ENCODE results near the gene MPDU1.
"Not testable (repeated sequence)": the region's sequence is repeated elsewhere in the genome, so short reads cannot be mapped to it uniquely, and the experiment has no call there.

MPDU1 gene

GRCh38 chr17:7580604-7581575 lies 2.8 kb upstream of the MPDU1 start:
- DNase-seq (ENCODE audit: low read depth in 3 of 3) = no peak

- DNase-seq (ENCODE audit: low read depth in 3 of 3) = no peak
These were observed 1.0 kb upstream of the MPDU1 start for GRCh38 chr17:7582396-7583252.

GRCh38 chr17:7586673-7587419 lies 3.2 kb downstream of the MPDU1 start:
- DNase-seq (ENCODE audit: low read depth in 3 of 3) = no peak

- DNase-seq (ENCODE audit: low read depth in 3 of 3) = no peak
These were observed 3.9 kb downstream of the MPDU1 start for GRCh38 chr17:7587420-7588151.

- no peak for DNase-seq (ENCODE audit: low read depth in 3 of 3)
These were observed 5.0 kb downstream of the MPDU1 start for GRCh38 chr17:7588553-7589203.

- peak; percentile 38 to 42 (median 41) for DNase-seq (ENCODE audit: low read depth in 3 of 3)
These were observed 5.7 kb downstream of the MPDU1 start for GRCh38 chr17:7589204-7589868.

GRCh38 chr17:7589891-7590691 lies 6.4 kb downstream of the MPDU1 start, which contains the start of gene SOX15:
Gene SOX15 (minus strand): TSS chr17:7590094. CDS start chr17:7589676, 418 bp downstream.
- DNase-seq (ENCODE audit: low read depth in 3 of 3) = no peak

- no peak for DNase-seq (ENCODE audit: low read depth in 3 of 3)
These were observed 7.1 kb downstream of the MPDU1 start for GRCh38 chr17:7590743-7591142.

- DNase-seq (ENCODE audit: low read depth in 3 of 3) = no peak
These were observed 7.9 kb downstream of the MPDU1 start for GRCh38 chr17:7591596-7591995.

- no peak for DNase-seq (ENCODE audit: low read depth in 3 of 3)
These were observed 8.9 kb downstream of the MPDU1 start for GRCh38 chr17:7592422-7593021.

GRCh38 chr17:7593296-7593695 lies 9.6 kb downstream of the MPDU1 start:
- DNase-seq (ENCODE audit: low read depth in 3 of 3) = no peak

GRCh38 chr17:7597561-7597960 lies 13.9 kb downstream of the MPDU1 start:
- not testable (repeated sequence) for DNase-seq (ENCODE audit: low read depth in 3 of 3)

GRCh38 chr17:7606280-7606679 lies 22.6 kb downstream of the MPDU1 start:
- DNase-seq (ENCODE audit: low read depth in 3 of 3) = no peak

- DNase-seq (ENCODE audit: low read depth in 3 of 3) = no peak
These were observed 27.0 kb downstream of the MPDU1 start for GRCh38 chr17:7610641-7611040.

- no peak for DNase-seq (ENCODE audit: low read depth in 3 of 3)
These were observed 28.1 kb downstream of the MPDU1 start for GRCh38 chr17:7611635-7612293.

- DNase-seq (ENCODE audit: low read depth in 3 of 3) = no peak
These were observed 28.6 kb downstream of the MPDU1 start for GRCh38 chr17:7612294-7612640.

- DNase-seq (ENCODE audit: low read depth in 3 of 3) = no peak
These were observed 30.2 kb downstream of the MPDU1 start for GRCh38 chr17:7613769-7614424.

Measured in stimulated activated CD4-positive, alpha-beta T cell treated with anti-CD3 and anti-CD28 coated beads, TNF-alpha, amount 100 ng/mL, for 48 hours (primary cell).